ENCODE results near the gene THOC6. TPM values are rescaled to one million over a fixed set of nuclear protein-coding genes. Genes with fewer than 3 reads are reported as not detected.

The THOC6 gene
- total RNA-seq, 1 experiment from 2014 or later, result 56.7 TPM

GRCh38 chr16:3049921-3050481 lies 26.2 kb downstream of the THOC6 start:
- ChIA-PET POLR2A (no interaction called here), CTCF (no interaction called here)
- in situ Hi-C loops (cut with HindIII; ENCODE audit: low pct_unique_long_range_greater_than_20kb, low sequenced_read_pairs), result no loop called here
- no peaks in the 10 kb centered on the region for H3K27me3 ChIP-seq (ENCODE audit: control insufficient read depth, insufficient read depth, low read length)
- BruUV-seq (replicated peaks), result no TSS peak
- intact Hi-C loops (cut with micrococcal nuclease; ENCODE audit: unreplicated experiment), result loop anchor here (10.0 kb wide), 1 partner anchor 75 kb away; no protein-coding TSS in a partner anchor
- H3K9me3 ChIP-seq (ENCODE audit: control insufficient read depth, insufficient read depth, low read depth, low read length), result no peaks in the 10 kb centered on the region
- no peak for TF ChIP-seq TCF7L2 (IDR thresholded peaks at IDR 0.05; ENCODE audit: low read depth, low read length)
- TF ChIP-seq REST (IDR thresholded peaks at IDR 0.05; ENCODE audit: insufficient read depth in 1 of 2, low read depth in 2 of 2, low read length in 1 of 2), result no peak
- no peak for TF ChIP-seq SIN3A (IDR thresholded peaks at IDR 0.05; ENCODE audit: borderline replicate concordance, insufficient read depth, low read depth, low read length)
- no peak for TF ChIP-seq CTCF (IDR thresholded peaks at IDR 0.05)
- TF ChIP-seq POLR2AphosphoS5 (IDR thresholded peaks at IDR 0.05; ENCODE audit: low read depth, low read length), result no peak
- H3K4me3 ChIP-seq (ENCODE audit: low read depth in 2 of 2, low read length in 2 of 2), result no peak overlapping the region
- no peaks in the 10 kb centered on the region for H3K36me3 ChIP-seq (ENCODE audit: control insufficient read depth, insufficient read depth, low read length)
- ATAC-seq (no peak), DNase-seq (ENCODE audit: low read depth, low spot score) (no peak)
- H3K4me1 ChIP-seq (ENCODE audit: control insufficient read depth, insufficient read depth, low read length), result no peaks in the 10 kb centered on the region
- no peak overlapping the region for H3K27ac ChIP-seq (ENCODE audit: low read length)

GRCh38 chr16:3050487-3050886 lies 26.7 kb downstream of the THOC6 start:
- intact Hi-C loops (cut with micrococcal nuclease; ENCODE audit: unreplicated experiment), result loop anchor here (10.0 kb wide), 1 partner anchor 74 kb away; no protein-coding TSS in a partner anchor

More at GRCh38 chr16:3050487-3050886, 26.7 kb downstream of the THOC6 start:
- in situ Hi-C loops (cut with HindIII; ENCODE audit: low pct_unique_long_range_greater_than_20kb, low sequenced_read_pairs), result no loop called here
- BruUV-seq (replicated peaks), result no TSS peak
- POLR2A ChIA-PET, result no interaction called here
- TF ChIP-seq CTCF (IDR thresholded peaks at IDR 0.05) (no peak), SIN3A (IDR thresholded peaks at IDR 0.05; ENCODE audit: borderline replicate concordance, insufficient read depth, low read depth, low read length) (no peak), TCF7L2 (IDR thresholded peaks at IDR 0.05; ENCODE audit: low read depth, low read length) (no peak), REST (IDR thresholded peaks at IDR 0.05; ENCODE audit: insufficient read depth in 1 of 2, low read depth in 2 of 2, low read length in 1 of 2) (no peak), POLR2AphosphoS5 (IDR thresholded peaks at IDR 0.05; ENCODE audit: low read depth, low read length) (no peak)
- no peaks in the 10 kb centered on the region for H3K9me3 ChIP-seq (ENCODE audit: control insufficient read depth, insufficient read depth, low read depth, low read length)
- no peaks in the 10 kb centered on the region for H3K27me3 ChIP-seq (ENCODE audit: control insufficient read depth, insufficient read depth, low read length)
- DNase-seq (ENCODE audit: low read depth, low spot score) (no peak), ATAC-seq (no peak)
- H3K36me3 ChIP-seq (ENCODE audit: control insufficient read depth, insufficient read depth, low read length), result no peaks in the 10 kb centered on the region
- H3K4me3 ChIP-seq (ENCODE audit: low read depth in 2 of 2, low read length in 2 of 2), result no peak overlapping the region
- CTCF ChIA-PET, result no interaction called here
- no peak overlapping the region for H3K27ac ChIP-seq (ENCODE audit: low read length)
- H3K4me1 ChIP-seq (ENCODE audit: control insufficient read depth, insufficient read depth, low read length), result no peaks in the 10 kb centered on the region
